ENCODE data around the gene PTGR3. TPM values are rescaled to one million over a fixed set of nuclear protein-coding genes. Genes with fewer than 3 reads are reported as not detected.

PTGR3 gene
- total RNA-seq, 4 donors from 2014 or later, result 9.6 to 27.5 (median 20.1) TPM

- H3K36me3 ChIP-seq, result no peaks in the 10 kb centered on the region
- DNase-seq (ENCODE audit: extremely low spot score), result peak; percentile 78
- peak overlapping the region; percentile 77 to 80 (median 79) for H3K27ac ChIP-seq (replicated peaks in 1 of 4)
- peak overlapping the region; percentile 46 to 57 (median 55) for H3K4me3 ChIP-seq
- H3K27me3 ChIP-seq, result no peaks in the 10 kb centered on the region
- H3K4me1 ChIP-seq, result peaks cover 9 to 25% (median 19%) of the 10 kb centered on the region in 4 donors
- intact Hi-C loops (cut with DNase I), result loop anchor here (10.0 kb wide), 1 partner anchor 513 kb away; no protein-coding TSS in a partner anchor
- WGBS, result 60% methylated on average over 30 of the region's 33 CpGs
- no peaks in the 10 kb centered on the region for H3K9me3 ChIP-seq
- TF ChIP-seq EP300 (IDR thresholded peaks at IDR 0.05) (no peak), POLR2AphosphoS5 (IDR thresholded peaks at IDR 0.05) (peak; percentile 52 to 72)
Observed at GRCh38 chr18:75167759-75168618, 41.0 kb downstream of the PTGR3 start.

- intact Hi-C loops (cut with DNase I), result loop anchor here (10.0 kb wide), 1 partner anchor 512 kb away; no protein-coding TSS in a partner anchor
- no peak for TF ChIP-seq POLR2A (IDR thresholded peaks at IDR 0.05; ENCODE audit: low read depth)
- no peak for TF ChIP-seq EP300 (IDR thresholded peaks at IDR 0.05)
- no peak for TF ChIP-seq CTCF (IDR thresholded peaks at IDR 0.05)
- no peak for TF ChIP-seq POLR2AphosphoS5 (IDR thresholded peaks at IDR 0.05)
- no peaks in the 10 kb centered on the region for H3K9me3 ChIP-seq
- 90% methylated on average over 10 of the region's 10 CpGs for WGBS
- peak overlapping the region; percentile 77 to 80 (median 79) for H3K27ac ChIP-seq (replicated peaks in 1 of 4)
- H3K27me3 ChIP-seq, result no peaks in the 10 kb centered on the region
- peak; percentile 72 for DNase-seq (ENCODE audit: extremely low spot score)
- H3K4me1 ChIP-seq, result peaks cover 15 to 33% (median 27%) of the 10 kb centered on the region in 4 donors
- H3K4me3 ChIP-seq, result no peak overlapping the region
- no peaks in the 10 kb centered on the region for H3K36me3 ChIP-seq
Observed at GRCh38 chr18:75167137-75167536, 41.8 kb downstream of the PTGR3 start.

GRCh38 chr18:75165926-75166325 lies 43.0 kb downstream of the PTGR3 start:
- no peak overlapping the region for H3K4me3 ChIP-seq
- no peak overlapping the region for H3K27ac ChIP-seq (replicated peaks in 1 of 4)
- no peaks in the 10 kb centered on the region for H3K9me3 ChIP-seq
- intact Hi-C loops (cut with DNase I), result loop anchor here (10.0 kb wide), 1 partner anchor 511 kb away; no protein-coding TSS in a partner anchor
- H3K36me3 ChIP-seq, result no peaks in the 10 kb centered on the region
- no peaks in the 10 kb centered on the region for H3K27me3 ChIP-seq
- peak; percentile 64 for DNase-seq (ENCODE audit: extremely low spot score)
- TF ChIP-seq POLR2AphosphoS5 (IDR thresholded peaks at IDR 0.05) (no peak), EP300 (IDR thresholded peaks at IDR 0.05) (no peak), POLR2A (IDR thresholded peaks at IDR 0.05; ENCODE audit: low read depth) (no peak), CTCF (IDR thresholded peaks at IDR 0.05) (no peak)
- WGBS, result 99% methylated on average over 8 of the region's 8 CpGs
- H3K4me1 ChIP-seq, result peaks cover 18 to 40% (median 35%) of the 10 kb centered on the region in 4 donors

GRCh38 chr18:75164479-75164878 lies 44.5 kb downstream of the PTGR3 start:
- DNase-seq (ENCODE audit: extremely low spot score), result peak; percentile 77
- Histone ChIP-seq H3K4me1 (peaks cover 18 to 45% (median 37%) of the 10 kb centered on the region in 4 donors), H3K36me3 (no peaks in the 10 kb centered on the region), H3K27ac (replicated peaks in 1 of 4) (no peak overlapping the region), H3K9me3 (no peaks in the 10 kb centered on the region), H3K27me3 (no peaks in the 10 kb centered on the region), H3K4me3 (no peak overlapping the region)
- intact Hi-C loops (cut with DNase I), result loop anchor here (10.0 kb wide), 1 partner anchor 510 kb away; no protein-coding TSS in a partner anchor
- WGBS, result 100% methylated on average over 2 of the region's 3 CpGs
- TF ChIP-seq POLR2AphosphoS5 (IDR thresholded peaks at IDR 0.05), result no peak
- TF ChIP-seq EP300 (IDR thresholded peaks at IDR 0.05), result no peak
- no peak for TF ChIP-seq CTCF (IDR thresholded peaks at IDR 0.05)
- no peak for TF ChIP-seq POLR2A (IDR thresholded peaks at IDR 0.05; ENCODE audit: low read depth)

- peak; percentile 82 for DNase-seq (ENCODE audit: extremely low spot score)
- Histone ChIP-seq H3K27me3 (peaks cover 0 to 5% (median 0%) of the 10 kb centered on the region in 4 donors), H3K4me3 (no peak overlapping the region), H3K9me3 (no peaks in the 10 kb centered on the region), H3K36me3 (no peaks in the 10 kb centered on the region), H3K4me1 (peaks cover 11 to 38% (median 33%) of the 10 kb centered on the region in 4 donors), H3K27ac (replicated peaks in 1 of 4) (no peak overlapping the region)
- intact Hi-C loops (cut with DNase I), result loop anchor here (10.0 kb wide), 1 partner anchor 509 kb away; no protein-coding TSS in a partner anchor
- 80% methylated on average over 1 of the region's 4 CpGs for WGBS
- TF ChIP-seq EP300 (IDR thresholded peaks at IDR 0.05), result no peak
- no peak for TF ChIP-seq CTCF (IDR thresholded peaks at IDR 0.05)
- no peak for TF ChIP-seq POLR2A (IDR thresholded peaks at IDR 0.05; ENCODE audit: low read depth)
- TF ChIP-seq POLR2AphosphoS5 (IDR thresholded peaks at IDR 0.05), result no peak
Observed at GRCh38 chr18:75163736-75164135, 45.2 kb downstream of the PTGR3 start.

Measured in esophagus muscularis mucosa (tissue), 4 donors.